GM13976 (cell line): Measurements from ENCODE around the gene TRMT11.
"Not testable (repeated sequence)": the region's sequence is repeated elsewhere in the genome, so short reads cannot be mapped to it uniquely, and the experiment has no call there.

Experiments used
- DNase-seq: peaks from one replicate; pipeline ENCODE4 v3.0.0; 2012; ENCODE audit warnings: low spot score
- CTCF ChIP-seq: IDR thresholded peaks from 2 replicates; pipeline ENCODE4 v1.5.1; 2012; ENCODE audit warnings: borderline replicate concordance, mild to moderate bottlenecking; ENCODE audit not compliant: insufficient read depth; ENCODE audit errors: extremely low read depth, missing control alignments, control extremely low read depth
- in situ Hi-C: fragments of 300-500 bp; cut with MboI; formaldehyde crosslinking; loops from one replicate; pipeline ENCODE4 v1.12.0; 2022; ENCODE audit warnings: low sequenced_read_pairs, mixed read lengths, inconsistent platforms; ENCODE audit not compliant: unreplicated experiment

TRMT11 gene

GRCh38 chr6:125949069-125949468 lies 37.3 kb upstream of the TRMT11 start:
- in situ Hi-C loops, result no loop called here
- no peak for TF ChIP-seq CTCF
- no peak for DNase-seq

GRCh38 chr6:125950293-125950692 lies 36.0 kb upstream of the TRMT11 start:
- in situ Hi-C loops, result no loop called here
- TF ChIP-seq CTCF, result no peak
- DNase-seq, result no peak

- in situ Hi-C loops, DNase-seq: not testable (repeated sequence)
Observed at GRCh38 chr6:125950716-125951115, 35.6 kb upstream of the TRMT11 start.

- no peak for DNase-seq
- in situ Hi-C loops, result no loop called here
- TF ChIP-seq CTCF, result no peak
Observed at GRCh38 chr6:125951323-125951722, 35.0 kb upstream of the TRMT11 start.

- peak; percentile 45 for TF ChIP-seq CTCF
- in situ Hi-C loops, result no loop called here
- peak; percentile 35 for DNase-seq
Observed at GRCh38 chr6:125952764-125953501, 33.4 kb upstream of the TRMT11 start.

GRCh38 chr6:125953502-125953875 lies 32.9 kb upstream of the TRMT11 start:
- no peak for DNase-seq
- in situ Hi-C loops, result no loop called here
- TF ChIP-seq CTCF, result no peak

GRCh38 chr6:125954735-125955339 lies 31.5 kb upstream of the TRMT11 start:
- DNase-seq, result no peak
- in situ Hi-C loops, result loop anchor here (5.0 kb wide), 1 partner anchor 168 kb away; no protein-coding TSS in a partner anchor
- TF ChIP-seq CTCF, result no peak
